Muscle layer of duodenum (tissue), 2 donors: ENCODE measurements around the gene PPIL1.

ENCODE experiments used
- H3K27ac ChIP-seq: one replicate; pipeline ENCODE4 v1.7.0; 2013; ENCODE audit warnings: mild to moderate bottlenecking, low read length
- H3K27me3 ChIP-seq: one replicate; pipeline ENCODE4 v1.7.0; 2013; ENCODE audit warnings: low read depth, mild to moderate bottlenecking, control low read depth, low read length
- H3K36me3 ChIP-seq, 2 donors: one replicate each; pipeline ENCODE4 v1.7.0; 2013; ENCODE audit warnings: low read length in 2 of 2, control low read depth in 1 of 2, mild to moderate bottlenecking in 1 of 2; ENCODE audit not compliant: insufficient read depth in 2 of 2, control insufficient read depth in 1 of 2
- H3K4me1 ChIP-seq, 2 donors: one replicate each; pipeline ENCODE4 v1.7.0; 2013; ENCODE audit warnings: low read length in 2 of 2, mild to moderate bottlenecking in 2 of 2, control low read depth in 1 of 2, moderate library complexity in 1 of 2; ENCODE audit not compliant: insufficient read depth in 2 of 2, control insufficient read depth in 1 of 2
- H3K4me3 ChIP-seq, 2 donors: one replicate each; pipeline ENCODE4 v1.7.0; 2013; ENCODE audit warnings: low read length in 2 of 2, low read depth in 1 of 2, mild to moderate bottlenecking in 1 of 2
- H3K9me3 ChIP-seq, 2 donors: one replicate each; pipeline ENCODE4 v1.7.0; 2013; ENCODE audit warnings: low read length in 2 of 2, control low read depth in 1 of 2, mild to moderate bottlenecking in 1 of 2; ENCODE audit not compliant: control insufficient read depth in 1 of 2
- donor health status: healthy.

Gene PPIL1

DNA sequence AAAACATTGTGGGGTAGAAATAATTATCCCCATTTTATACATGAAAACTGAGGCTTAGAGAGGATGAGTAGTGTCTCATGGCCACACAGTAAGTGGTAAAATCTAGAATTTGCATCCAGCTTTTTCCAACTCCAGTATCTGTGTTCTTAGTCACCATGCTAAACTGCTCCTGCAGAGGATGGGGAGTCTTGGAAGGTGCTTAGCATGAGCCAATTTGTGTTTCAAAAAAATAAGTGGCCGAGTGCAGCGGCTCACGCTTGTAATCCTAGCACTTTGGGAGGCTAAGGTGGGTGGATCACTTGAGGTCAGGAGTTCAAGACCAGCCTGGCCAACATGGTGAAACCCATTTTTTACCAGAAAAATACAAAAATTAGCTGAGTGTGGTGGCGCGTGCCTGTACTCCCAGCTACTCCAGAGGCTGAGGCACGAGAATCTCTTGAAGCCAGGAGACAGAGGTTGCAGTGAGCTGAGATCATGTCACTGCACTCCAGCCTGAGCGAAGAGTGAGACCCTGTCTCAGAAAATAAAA lies 13.6 kb upstream of the PPIL1 start:
- no peak overlapping the region for H3K4me3 ChIP-seq
- H3K4me1 ChIP-seq = peaks cover 9 to 30% of the 10 kb centered on the region in 2 donors

GRCh38 chr6:36886950-36887618 lies 12.5 kb upstream of the PPIL1 start:
- Histone ChIP-seq H3K4me1 (peaks cover 9 to 30% of the 10 kb centered on the region in 2 donors), H3K4me3 (peak overlapping the region; percentile 87 to 89), H3K27ac (peak overlapping the region; percentile 86), H3K27me3 (no peaks in the 10 kb centered on the region), H3K36me3 (peaks cover 0 to 3% of the 10 kb centered on the region in 2 donors), H3K9me3 (no peaks in the 10 kb centered on the region)

More for the DNA sequence above, 13.6 kb upstream of the PPIL1 start:
- Histone ChIP-seq H3K27me3 (no peaks in the 10 kb centered on the region), H3K27ac (no peak overlapping the region), H3K36me3 (peaks cover 0 to 6% of the 10 kb centered on the region in 2 donors), H3K9me3 (no peaks in the 10 kb centered on the region)

GRCh38 chr6:36885461-36886401 lies 11.1 kb upstream of the PPIL1 start, which contains the start of gene C6orf89:
TSS of gene C6orf89 (plus strand) at chr6:36885952. CDS start at chr6:36899445, 13,493 bp downstream.
- Histone ChIP-seq H3K27ac (peak within 1 kb of the TSS; percentile 91), H3K4me1 (peaks cover 9 to 30% of the 10 kb centered on the region in 2 donors), H3K27me3 (no peaks in the 10 kb centered on the region), H3K36me3 (no peaks in the 10 kb centered on the region), H3K9me3 (no peaks in the 10 kb centered on the region), H3K4me3 (peak within 1 kb of the TSS; percentile 87 to 89)

GRCh38 chr6:36884610-36885009 lies 10.0 kb upstream of the PPIL1 start:
- H3K4me1 ChIP-seq = peaks cover 9 to 30% of the 10 kb centered on the region in 2 donors
- no peak overlapping the region for H3K27ac ChIP-seq
- no peaks in the 10 kb centered on the region for H3K27me3 ChIP-seq
- no peaks in the 10 kb centered on the region for H3K9me3 ChIP-seq
- H3K36me3 ChIP-seq = no peaks in the 10 kb centered on the region
- H3K4me3 ChIP-seq = no peak overlapping the region

DNA sequence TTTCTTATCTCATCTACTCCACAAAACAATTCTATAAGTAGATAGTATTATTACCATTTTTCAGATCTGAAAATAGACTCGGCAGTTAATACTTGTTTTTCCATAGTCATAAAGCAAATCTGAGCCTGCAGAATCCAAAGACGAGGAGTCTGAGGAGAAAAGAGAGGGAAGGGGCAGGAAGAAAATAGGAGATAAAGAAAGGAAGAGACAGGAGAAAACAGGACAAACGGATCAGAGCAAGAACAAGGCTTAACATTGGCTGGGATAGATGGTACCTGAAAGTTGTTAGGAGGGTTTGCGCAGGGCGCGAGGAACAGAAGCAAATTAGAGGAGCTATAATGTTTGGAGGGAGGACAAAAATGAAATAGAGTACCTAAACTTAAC lies 639 bp upstream of the PPIL1 start:
- Histone ChIP-seq H3K4me3 (peak overlapping the region; percentile 95 to 96), H3K4me1 (peaks cover 3 to 13% of the 10 kb centered on the region in 2 donors), H3K27me3 (no peaks in the 10 kb centered on the region), H3K27ac (peak overlapping the region; percentile 96), H3K9me3 (no peaks in the 10 kb centered on the region), H3K36me3 (peaks cover 0 to 4% of the 10 kb centered on the region in 2 donors)

- Histone ChIP-seq H3K9me3 (no peaks in the 10 kb centered on the region), H3K36me3 (peaks cover 0 to 4% of the 10 kb centered on the region in 2 donors), H3K4me1 (peaks cover 3 to 13% of the 10 kb centered on the region in 2 donors), H3K27me3 (no peaks in the 10 kb centered on the region), H3K27ac (peak overlapping the region; percentile 96), H3K4me3 (peak overlapping the region; percentile 95 to 96)
These were observed 776 bp downstream of the PPIL1 start for GRCh38 chr6:36873612-36874442.

DNA sequence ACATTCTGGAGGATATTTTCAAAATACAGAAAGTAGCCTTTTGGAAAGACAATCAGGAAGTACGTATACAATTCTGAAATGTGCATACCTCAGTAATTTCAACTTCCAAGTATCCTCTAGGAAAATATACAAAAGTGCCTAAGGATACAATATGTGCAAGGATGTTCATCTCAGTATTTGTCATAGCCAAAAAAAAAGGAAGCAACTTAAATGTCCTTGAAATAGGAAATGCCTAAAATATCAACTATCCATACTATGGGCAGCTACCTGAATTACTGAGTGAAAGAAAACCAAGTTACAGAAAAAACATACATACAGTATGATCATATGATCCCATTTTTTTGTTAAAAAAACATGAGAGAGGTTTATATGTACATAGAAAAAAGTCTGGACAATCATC lies 1.5 kb downstream of the PPIL1 start:
- Histone ChIP-seq H3K9me3 (no peaks in the 10 kb centered on the region), H3K36me3 (peaks cover 0 to 4% of the 10 kb centered on the region in 2 donors), H3K4me1 (peaks cover 3 to 13% of the 10 kb centered on the region in 2 donors), H3K27me3 (no peaks in the 10 kb centered on the region), H3K4me3 (no peak overlapping the region), H3K27ac (no peak overlapping the region)

DNA sequence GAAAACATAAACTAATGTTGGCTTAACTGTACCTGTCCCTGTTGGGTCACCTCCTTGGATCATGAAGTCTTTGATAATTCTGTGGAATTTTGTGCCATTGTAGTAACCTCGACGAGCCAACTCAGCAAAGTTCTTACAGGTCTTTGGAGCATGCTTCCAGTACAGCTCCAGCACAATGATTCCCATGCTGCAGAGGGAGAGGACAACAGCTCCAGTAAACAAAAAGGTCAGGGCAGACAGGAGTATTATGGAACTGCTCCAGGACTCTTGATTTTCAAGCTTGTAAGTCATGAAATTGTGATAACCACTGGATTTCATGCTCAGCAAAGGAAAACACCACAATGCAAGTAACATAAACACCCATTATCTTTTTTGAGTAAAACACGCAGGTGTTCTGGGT lies 2.9 kb downstream of the PPIL1 start:
- Histone ChIP-seq H3K4me1 (peaks cover 3 to 13% of the 10 kb centered on the region in 2 donors), H3K27me3 (no peaks in the 10 kb centered on the region), H3K9me3 (no peaks in the 10 kb centered on the region), H3K36me3 (peaks cover 0 to 4% of the 10 kb centered on the region in 2 donors), H3K4me3 (no peak overlapping the region), H3K27ac (no peak overlapping the region)

DNA sequence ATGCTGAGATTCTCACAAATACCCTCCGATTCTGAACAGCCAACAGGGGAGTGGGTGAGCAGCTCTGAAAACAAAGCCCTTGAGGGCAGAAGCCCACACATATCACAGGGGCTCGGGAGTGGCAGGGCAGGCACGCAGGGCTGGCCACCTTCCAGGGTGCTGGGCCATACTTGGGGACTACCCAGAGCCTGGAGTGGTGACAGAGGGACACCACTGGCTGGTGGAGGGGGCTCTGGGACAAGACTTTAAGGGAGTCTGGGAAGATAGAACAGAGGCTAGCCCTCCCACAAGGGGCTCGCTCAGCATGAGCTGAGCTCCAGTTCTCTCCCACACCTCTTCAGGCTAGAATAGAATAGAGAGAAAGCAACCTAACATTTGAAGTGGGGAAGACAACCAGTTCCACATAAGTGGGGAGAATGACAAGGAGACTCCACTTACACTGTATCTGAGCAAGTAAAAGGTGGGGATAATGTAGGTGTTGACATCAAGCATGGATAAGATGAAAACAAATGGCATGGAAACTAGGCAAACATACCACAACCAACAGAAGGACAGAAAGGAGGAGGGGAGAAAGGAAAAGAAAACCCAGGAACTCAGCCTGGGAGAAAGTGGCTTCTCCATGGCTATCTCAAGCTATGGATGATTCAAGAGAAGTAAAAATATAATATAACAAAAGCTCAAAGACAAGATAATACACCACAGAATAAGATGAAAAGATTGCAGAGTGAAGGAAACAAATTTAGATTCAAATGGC lies 7.0 kb downstream of the PPIL1 start:
- Histone ChIP-seq H3K27ac (no peak overlapping the region), H3K4me1 (no peaks in the 10 kb centered on the region), H3K4me3 (no peak overlapping the region), H3K36me3 (peaks cover 3 to 7% of the 10 kb centered on the region in 2 donors), H3K9me3 (no peaks in the 10 kb centered on the region), H3K27me3 (no peaks in the 10 kb centered on the region)

- Histone ChIP-seq H3K27ac (no peak overlapping the region), H3K9me3 (no peaks in the 10 kb centered on the region), H3K4me3 (no peak overlapping the region), H3K27me3 (no peaks in the 10 kb centered on the region), H3K4me1 (no peaks in the 10 kb centered on the region), H3K36me3 (peaks cover 7 to 8% of the 10 kb centered on the region in 2 donors)
These were observed 8.8 kb downstream of the PPIL1 start for GRCh38 chr6:36865835-36866234.
